HG02571 (cell line): ENCODE data around the gene FOXP1.

Experiments
- ATAC-seq: cut with Tn5 transposase; IDR thresholded peaks from one replicate; pipeline ENCODE4 v1.9.1; 2021; ENCODE audit warnings: mild to moderate bottlenecking, moderate library complexity; ENCODE audit not compliant: unreplicated experiment

The FOXP1 gene

GRCh38 chr3:71583566-71584393, at the start of gene FOXP1:
FOXP1 (minus strand) TSS chr3:71583728; CDS start chr3:71198381, 385,347 bp downstream.
- ATAC-seq, result no peak

GRCh38 chr3:71629711-71630110, 46.2 kb upstream of the FOXP1 start:
- ATAC-seq, result no peak

- ATAC-seq, result no peak
Observed at GRCh38 chr3:71629289-71629688, 45.8 kb upstream of the FOXP1 start.

GRCh38 chr3:71628522-71628921, 45.0 kb upstream of the FOXP1 start:
- ATAC-seq, result no peak

GRCh38 chr3:71625676-71626075, 42.1 kb upstream of the FOXP1 start:
- ATAC-seq, result no peak

GRCh38 chr3:71621825-71622537, 38.5 kb upstream of the FOXP1 start:
- no peak for ATAC-seq

- ATAC-seq, result no peak
Observed at GRCh38 chr3:71618538-71618937, 35.0 kb upstream of the FOXP1 start.

- ATAC-seq, result no peak
Observed at GRCh38 chr3:71616571-71617021, 33.1 kb upstream of the FOXP1 start.

GRCh38 chr3:71614869-71615268, 31.3 kb upstream of the FOXP1 start:
- ATAC-seq, result no peak

GRCh38 chr3:71614426-71614825, 30.9 kb upstream of the FOXP1 start:
- no peak for ATAC-seq

GRCh38 chr3:71611099-71611498, 27.6 kb upstream of the FOXP1 start:
- no peak for ATAC-seq

- ATAC-seq, result no peak
Observed at GRCh38 chr3:71607364-71607763, 23.8 kb upstream of the FOXP1 start.

GRCh38 chr3:71606582-71606981, 23.1 kb upstream of the FOXP1 start:
- no peak for ATAC-seq

GRCh38 chr3:71602256-71602655, 18.7 kb upstream of the FOXP1 start:
- no peak for ATAC-seq

- ATAC-seq, result no peak
Observed at GRCh38 chr3:71601811-71602210, 18.3 kb upstream of the FOXP1 start.

- no peak for ATAC-seq
Observed at GRCh38 chr3:71600646-71601288, 17.2 kb upstream of the FOXP1 start.

GRCh38 chr3:71599416-71599815, 15.9 kb upstream of the FOXP1 start:
- no peak for ATAC-seq

- ATAC-seq, result no peak
Observed at GRCh38 chr3:71598292-71598691, 14.8 kb upstream of the FOXP1 start.

GRCh38 chr3:71597286-71597685, 13.8 kb upstream of the FOXP1 start:
- ATAC-seq, result no peak

GRCh38 chr3:71593106-71593505, 9.6 kb upstream of the FOXP1 start:
- no peak for ATAC-seq

- no peak for ATAC-seq
Observed at GRCh38 chr3:71591101-71591500, 7.6 kb upstream of the FOXP1 start.

- ATAC-seq, result no peak
Observed at GRCh38 chr3:71589132-71589531, 5.6 kb upstream of the FOXP1 start.
